GM19455 (cell line): ENCODE data around the gene GOLGA2.
A peak's percentile ranks its signal among the peaks of the same experiment; 100 is the strongest.

Experiments
- ATAC-seq: cut with Tn5 transposase; IDR thresholded peaks from one replicate; pipeline ENCODE4 v1.9.1; 2021; ENCODE audit not compliant: unreplicated experiment

The GOLGA2 gene

GRCh38 chr9:128275198-128276007 lies at the start of gene GOLGA2:
GOLGA2 (minus strand) TSS chr9:128276007; CDS start chr9:128275976, 31 bp downstream.
- peak; percentile 53 for ATAC-seq

GRCh38 chr9:128324401-128324800 lies 48.6 kb upstream of the GOLGA2 start:
- ATAC-seq: no peak

GRCh38 chr9:128323791-128324190 lies 48.0 kb upstream of the GOLGA2 start:
- ATAC-seq: no peak

GRCh38 chr9:128323212-128323730 lies 47.5 kb upstream of the GOLGA2 start:
- ATAC-seq: no peak

- ATAC-seq: peak; percentile 82
These were observed 46.8 kb upstream of the GOLGA2 start, which contains the start of the genes COQ4 and TRUB2 for GRCh38 chr9:128322404-128323211. COQ4 (plus strand) TSS chr9:128322839; CDS start chr9:128322859, 20 bp downstream. TRUB2 (minus strand) TSS chr9:128322447; CDS start chr9:128322408, 39 bp downstream.

- peak; percentile 11 for ATAC-seq
These were observed 46.1 kb upstream of the GOLGA2 start for GRCh38 chr9:128321879-128322403.

- ATAC-seq: no peak
These were observed 45.5 kb upstream of the GOLGA2 start for GRCh38 chr9:128321343-128321742.

GRCh38 chr9:128317629-128318028 lies 41.8 kb upstream of the GOLGA2 start:
- ATAC-seq: no peak

GRCh38 chr9:128316421-128316820 lies 40.6 kb upstream of the GOLGA2 start:
- ATAC-seq: no peak

- no peak for ATAC-seq
These were observed 38.9 kb upstream of the GOLGA2 start for GRCh38 chr9:128314697-128315096.

- ATAC-seq: no peak
These were observed 34.7 kb upstream of the GOLGA2 start for GRCh38 chr9:128310461-128310860.

- ATAC-seq: no peak
These were observed 33.7 kb upstream of the GOLGA2 start for GRCh38 chr9:128309551-128309950.

GRCh38 chr9:128304971-128305288 lies 29.1 kb upstream of the GOLGA2 start:
- ATAC-seq: no peak

GRCh38 chr9:128304136-128304970 lies 28.5 kb upstream of the GOLGA2 start:
- no peak for ATAC-seq

- ATAC-seq: no peak
These were observed 23.0 kb upstream of the GOLGA2 start for GRCh38 chr9:128298535-128299482.

GRCh38 chr9:128297221-128297773 lies 21.5 kb upstream of the GOLGA2 start:
- no peak for ATAC-seq

- ATAC-seq: no peak
These were observed 20.8 kb upstream of the GOLGA2 start for GRCh38 chr9:128296340-128297220.

- no peak for ATAC-seq
These were observed 18.3 kb upstream of the GOLGA2 start for GRCh38 chr9:128294142-128294541.
